WTC11 (cell line): ENCODE data around the gene SLC7A4.
"Not testable (repeated sequence)": the region's sequence is repeated elsewhere in the genome, so short reads cannot be mapped to it uniquely, and the experiment has no call there.

ENCODE experiments used
- ATF1 ChIP-seq: sonication (generic); formaldehyde crosslinking; IDR thresholded peaks from 2 replicates; pipeline ENCODE4 v1.8.1; 2023; ENCODE audit warnings: mild to moderate bottlenecking, moderate library complexity, missing genetic modification reagents
- CREB1 ChIP-seq: sonication (generic); formaldehyde crosslinking; IDR thresholded peaks from 2 replicates; pipeline ENCODE4 v1.8.0; 2023; ENCODE audit warnings: mild to moderate bottlenecking, missing genetic modification reagents
- MYBL2 ChIP-seq: sonication (generic); formaldehyde crosslinking; IDR thresholded peaks from 2 replicates; pipeline ENCODE4 v1.8.1; 2023; ENCODE audit warnings: mild to moderate bottlenecking, moderate library complexity, missing genetic modification reagents
- NR2C2 ChIP-seq: sonication (generic); formaldehyde crosslinking; IDR thresholded peaks from 2 replicates; pipeline ENCODE4 v1.8.0; 2022; ENCODE audit warnings: mild to moderate bottlenecking, missing genetic modification reagents
- SP1 ChIP-seq: sonication (generic); formaldehyde crosslinking; conservative IDR thresholded peaks from 2 replicates; pipeline ENCODE4 v1.8.1; 2022; ENCODE audit warnings: missing genetic modification reagents
- TF ChIP-seq, protein P1 (sequence below): fragments of 200-600 bp; IDR thresholded peaks from 2 replicates; pipeline ENCODE4 v1.8.0; 2022; ENCODE audit warnings: antibody characterized with exemption
- TF ChIP-seq, protein P2 (sequence below): sonication (generic); formaldehyde crosslinking; IDR thresholded peaks from 2 replicates; pipeline ENCODE4 v1.8.1; 2022; ENCODE audit warnings: mild to moderate bottlenecking, missing genetic modification reagents, moderate library complexity, borderline replicate concordance
- TF ChIP-seq, protein P3 (sequence below): sonication (generic); formaldehyde crosslinking; conservative IDR thresholded peaks from 2 replicates; pipeline ENCODE4 v1.8.1; 2022; ENCODE audit warnings: mild to moderate bottlenecking, missing genetic modification reagents
- TF ChIP-seq, protein P4 (sequence below): sonication (generic); formaldehyde crosslinking; IDR thresholded peaks from 2 replicates; pipeline ENCODE4 v1.8.1; 2023; ENCODE audit warnings: mild to moderate bottlenecking, moderate library complexity, missing genetic modification reagents
- TF ChIP-seq, protein P5 (sequence below): sonication (generic); formaldehyde crosslinking; IDR thresholded peaks from 2 replicates; pipeline ENCODE4 v1.8.1; 2023; ENCODE audit warnings: mild to moderate bottlenecking, missing genetic modification reagents, moderate library complexity
- TF ChIP-seq, protein P6 (sequence below): sonication (generic); formaldehyde crosslinking; IDR thresholded peaks from 2 replicates; pipeline ENCODE4 v1.8.1; 2023; ENCODE audit warnings: mild to moderate bottlenecking, missing genetic modification reagents
- TF ChIP-seq, protein P7 (sequence below): sonication (generic); formaldehyde crosslinking; IDR thresholded peaks from 2 replicates; pipeline ENCODE4 v1.8.0; 2022; ENCODE audit warnings: mild to moderate bottlenecking, missing genetic modification reagents

DNA sequence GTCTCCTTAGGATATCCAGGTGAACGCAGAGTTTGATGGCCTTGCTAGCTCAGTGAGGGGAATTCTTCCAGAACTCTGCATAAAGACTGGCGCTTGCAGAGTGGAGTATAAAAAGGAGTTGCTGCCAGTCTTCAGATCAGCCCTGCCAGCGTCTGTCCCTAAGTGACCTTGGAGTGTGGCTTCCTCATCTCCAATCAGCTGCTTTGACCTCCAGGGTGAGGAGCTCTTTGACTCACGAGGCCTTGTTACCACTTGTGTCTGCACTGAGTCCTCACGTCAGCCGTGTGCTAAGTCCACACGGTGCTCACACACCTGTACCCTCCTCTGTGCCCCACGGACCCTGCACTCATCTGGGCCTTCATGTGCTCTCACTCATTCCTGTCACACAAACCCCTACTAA lies 28.0 kb upstream of the SLC7A4 start:
- TF ChIP-seq, protein P1, sequence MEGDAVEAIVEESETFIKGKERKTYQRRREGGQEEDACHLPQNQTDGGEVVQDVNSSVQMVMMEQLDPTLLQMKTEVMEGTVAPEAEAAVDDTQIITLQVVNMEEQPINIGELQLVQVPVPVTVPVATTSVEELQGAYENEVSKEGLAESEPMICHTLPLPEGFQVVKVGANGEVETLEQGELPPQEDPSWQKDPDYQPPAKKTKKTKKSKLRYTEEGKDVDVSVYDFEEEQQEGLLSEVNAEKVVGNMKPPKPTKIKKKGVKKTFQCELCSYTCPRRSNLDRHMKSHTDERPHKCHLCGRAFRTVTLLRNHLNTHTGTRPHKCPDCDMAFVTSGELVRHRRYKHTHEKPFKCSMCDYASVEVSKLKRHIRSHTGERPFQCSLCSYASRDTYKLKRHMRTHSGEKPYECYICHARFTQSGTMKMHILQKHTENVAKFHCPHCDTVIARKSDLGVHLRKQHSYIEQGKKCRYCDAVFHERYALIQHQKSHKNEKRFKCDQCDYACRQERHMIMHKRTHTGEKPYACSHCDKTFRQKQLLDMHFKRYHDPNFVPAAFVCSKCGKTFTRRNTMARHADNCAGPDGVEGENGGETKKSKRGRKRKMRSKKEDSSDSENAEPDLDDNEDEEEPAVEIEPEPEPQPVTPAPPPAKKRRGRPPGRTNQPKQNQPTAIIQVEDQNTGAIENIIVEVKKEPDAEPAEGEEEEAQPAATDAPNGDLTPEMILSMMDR: not testable (repeated sequence)
- TF ChIP-seq SP1 (CRISPR knock-in tag); NR2C2 (CRISPR knock-in tag); MYBL2; CREB1 (CRISPR knock-in tag); ATF1 (CRISPR knock-in tag): not testable (repeated sequence)
- TF ChIP-seq, protein P2, sequence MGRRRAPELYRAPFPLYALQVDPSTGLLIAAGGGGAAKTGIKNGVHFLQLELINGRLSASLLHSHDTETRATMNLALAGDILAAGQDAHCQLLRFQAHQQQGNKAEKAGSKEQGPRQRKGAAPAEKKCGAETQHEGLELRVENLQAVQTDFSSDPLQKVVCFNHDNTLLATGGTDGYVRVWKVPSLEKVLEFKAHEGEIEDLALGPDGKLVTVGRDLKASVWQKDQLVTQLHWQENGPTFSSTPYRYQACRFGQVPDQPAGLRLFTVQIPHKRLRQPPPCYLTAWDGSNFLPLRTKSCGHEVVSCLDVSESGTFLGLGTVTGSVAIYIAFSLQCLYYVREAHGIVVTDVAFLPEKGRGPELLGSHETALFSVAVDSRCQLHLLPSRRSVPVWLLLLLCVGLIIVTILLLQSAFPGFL (CRISPR knock-in tag): not testable (repeated sequence)
- TF ChIP-seq, protein P3, sequence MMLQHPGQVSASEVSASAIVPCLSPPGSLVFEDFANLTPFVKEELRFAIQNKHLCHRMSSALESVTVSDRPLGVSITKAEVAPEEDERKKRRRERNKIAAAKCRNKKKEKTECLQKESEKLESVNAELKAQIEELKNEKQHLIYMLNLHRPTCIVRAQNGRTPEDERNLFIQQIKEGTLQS (CRISPR knock-in tag): not testable (repeated sequence)
- TF ChIP-seq, protein P4, sequence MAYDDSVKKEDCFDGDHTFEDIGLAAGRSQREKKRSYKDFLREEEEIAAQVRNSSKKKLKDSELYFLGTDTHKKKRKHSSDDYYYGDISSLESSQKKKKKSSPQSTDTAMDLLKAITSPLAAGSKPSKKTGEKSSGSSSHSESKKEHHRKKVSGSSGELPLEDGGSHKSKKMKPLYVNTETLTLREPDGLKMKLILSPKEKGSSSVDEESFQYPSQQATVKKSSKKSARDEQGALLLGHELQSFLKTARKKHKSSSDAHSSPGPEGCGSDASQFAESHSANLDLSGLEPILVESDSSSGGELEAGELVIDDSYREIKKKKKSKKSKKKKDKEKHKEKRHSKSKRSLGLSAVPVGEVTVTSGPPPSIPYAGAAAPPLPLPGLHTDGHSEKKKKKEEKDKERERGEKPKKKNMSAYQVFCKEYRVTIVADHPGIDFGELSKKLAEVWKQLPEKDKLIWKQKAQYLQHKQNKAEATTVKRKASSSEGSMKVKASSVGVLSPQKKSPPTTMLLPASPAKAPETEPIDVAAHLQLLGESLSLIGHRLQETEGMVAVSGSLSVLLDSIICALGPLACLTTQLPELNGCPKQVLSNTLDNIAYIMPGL (CRISPR knock-in tag): not testable (repeated sequence)
- TF ChIP-seq, protein P5, sequence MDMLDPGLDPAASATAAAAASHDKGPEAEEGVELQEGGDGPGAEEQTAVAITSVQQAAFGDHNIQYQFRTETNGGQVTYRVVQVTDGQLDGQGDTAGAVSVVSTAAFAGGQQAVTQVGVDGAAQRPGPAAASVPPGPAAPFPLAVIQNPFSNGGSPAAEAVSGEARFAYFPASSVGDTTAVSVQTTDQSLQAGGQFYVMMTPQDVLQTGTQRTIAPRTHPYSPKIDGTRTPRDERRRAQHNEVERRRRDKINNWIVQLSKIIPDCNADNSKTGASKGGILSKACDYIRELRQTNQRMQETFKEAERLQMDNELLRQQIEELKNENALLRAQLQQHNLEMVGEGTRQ: not testable (repeated sequence)
- TF ChIP-seq, protein P6, sequence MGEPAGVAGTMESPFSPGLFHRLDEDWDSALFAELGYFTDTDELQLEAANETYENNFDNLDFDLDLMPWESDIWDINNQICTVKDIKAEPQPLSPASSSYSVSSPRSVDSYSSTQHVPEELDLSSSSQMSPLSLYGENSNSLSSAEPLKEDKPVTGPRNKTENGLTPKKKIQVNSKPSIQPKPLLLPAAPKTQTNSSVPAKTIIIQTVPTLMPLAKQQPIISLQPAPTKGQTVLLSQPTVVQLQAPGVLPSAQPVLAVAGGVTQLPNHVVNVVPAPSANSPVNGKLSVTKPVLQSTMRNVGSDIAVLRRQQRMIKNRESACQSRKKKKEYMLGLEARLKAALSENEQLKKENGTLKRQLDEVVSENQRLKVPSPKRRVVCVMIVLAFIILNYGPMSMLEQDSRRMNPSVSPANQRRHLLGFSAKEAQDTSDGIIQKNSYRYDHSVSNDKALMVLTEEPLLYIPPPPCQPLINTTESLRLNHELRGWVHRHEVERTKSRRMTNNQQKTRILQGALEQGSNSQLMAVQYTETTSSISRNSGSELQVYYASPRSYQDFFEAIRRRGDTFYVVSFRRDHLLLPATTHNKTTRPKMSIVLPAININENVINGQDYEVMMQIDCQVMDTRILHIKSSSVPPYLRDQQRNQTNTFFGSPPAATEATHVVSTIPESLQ (CRISPR knock-in tag): not testable (repeated sequence)
- TF ChIP-seq, protein P7, sequence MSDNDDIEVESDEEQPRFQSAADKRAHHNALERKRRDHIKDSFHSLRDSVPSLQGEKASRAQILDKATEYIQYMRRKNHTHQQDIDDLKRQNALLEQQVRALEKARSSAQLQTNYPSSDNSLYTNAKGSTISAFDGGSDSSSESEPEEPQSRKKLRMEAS (CRISPR knock-in tag): not testable (repeated sequence)
